Liver (tissue), 3 donors: Measurements from ENCODE around the gene TCOF1.

Experiments used
- ATF3 ChIP-seq: IDR thresholded peaks from 2 replicates; pipeline ENCODE4 v1.6.1; 2016; ENCODE audit warnings: antibody characterized with exemption
- CTCF ChIP-seq: fragments of 150-350 bp; IDR thresholded peaks from 2 replicates; pipeline ENCODE4 v1.5.1; 2017; ENCODE audit warnings: improper control_type of control experiment, low read depth, low read length; ENCODE audit not compliant: missing input control
- EGR1 ChIP-seq, 2 donors: IDR thresholded peaks; 2 replicates each; pipeline ENCODE4 v1.6.1; 2016 to 2018; ENCODE audit warnings: antibody characterized with exemption in 2 of 2, low read depth in 2 of 2
- JUND ChIP-seq, 2 donors: IDR thresholded peaks; 2 replicates each; pipeline ENCODE4 v1.6.1; 2016; ENCODE audit warnings: antibody characterized with exemption in 2 of 2
- MAX ChIP-seq: IDR thresholded peaks from 2 replicates; pipeline ENCODE4 v1.6.1; 2016; ENCODE audit warnings: antibody characterized with exemption
- RAD21 ChIP-seq, 2 donors: IDR thresholded peaks; 2 replicates each; pipeline ENCODE4 v1.6.1; 2016; ENCODE audit warnings: antibody characterized with exemption in 2 of 2, mild to moderate bottlenecking in 2 of 2
- REST ChIP-seq: IDR thresholded peaks from 2 replicates; pipeline ENCODE4 v1.6.1; 2016; ENCODE audit warnings: antibody characterized with exemption, mild to moderate bottlenecking
- SP1 ChIP-seq: IDR thresholded peaks from 2 replicates; pipeline ENCODE4 v1.6.1; 2018; ENCODE audit warnings: antibody characterized with exemption, mild to moderate bottlenecking
- YY1 ChIP-seq: IDR thresholded peaks from 2 replicates; pipeline ENCODE4 v1.6.1; 2016; ENCODE audit warnings: antibody characterized with exemption, mild to moderate bottlenecking
- donor health status: healthy.
- donor health status: healthy.

- TF ChIP-seq CTCF (no peak), MAX (no peak), EGR1 (IDR thresholded peaks at IDR 0.05; ENCODE audit: low read depth in 2 of 2) (no peak), JUND (IDR thresholded peaks at IDR 0.05) (no peak), ATF3 (no peak), RAD21 (IDR thresholded peaks at IDR 0.05) (no peak), YY1 (no peak), REST (no peak), SP1 (no peak)
Observed at GRCh38 chr5:150316320-150316719, 41.2 kb upstream of the TCOF1 start.
